H1 (cell line): ENCODE measurements around the gene DICER1. TPM values are rescaled to one million over a fixed set of nuclear protein-coding genes. Genes with fewer than 3 reads are reported as not detected.

ENCODE experiments used
- CTCF ChIA-PET: fragments of 300-600 bp; sonication (Branson Sonifier 250); formaldehyde crosslinking; loops from one replicate; lab custom pipeline; 2021; ENCODE audit not compliant: partially characterized antibody; lab: Charles Lee
- POLR2A ChIA-PET: fragments of 300-600 bp; sonication (Branson Sonifier 250); formaldehyde crosslinking; loops from one replicate; lab custom pipeline; 2021; ENCODE audit warnings: inconsistent platforms; ENCODE audit not compliant: partially characterized antibody; lab: Charles Lee
- DNase-seq, 2 experiments: peaks; one replicate each; pipeline versions ENCODE4 v3.0.0 to v3.0.0-alpha.2; 2010 to 2022; ENCODE audit warnings: low spot score in 2 of 2, low read depth in 1 of 2, mixed read lengths in 1 of 2
- FAIRE-seq: peaks from 2 replicates; lab custom pipeline; 2011; peaks lifted over from hg19 to GRCh38; lab: Jason Lieb, UNC
- H2AFZ ChIP-seq: 2 replicates; pipeline ENCODE4 v1.8.1; 2012; ENCODE audit warnings: low read length, inconsistent platforms
- H2AK5ac ChIP-seq: 2 replicates; pipeline ENCODE4 v1.6.1; 2013; ENCODE audit warnings: low read depth, low read length
- H2BK120ac ChIP-seq: replicated peaks from 2 replicates; pipeline ENCODE3; 2013; ENCODE audit warnings: low read depth, low read length, inconsistent platforms
- H2BK12ac ChIP-seq: 2 replicates; pipeline ENCODE4 v1.6.1; 2013; ENCODE audit warnings: low read depth, low read length
- H2BK15ac ChIP-seq: 2 replicates; pipeline ENCODE4 v1.6.1; 2013; ENCODE audit warnings: low read length
- H2BK20ac ChIP-seq: 2 replicates; pipeline ENCODE4 v1.6.1; 2013; ENCODE audit warnings: low read length
- H2BK5ac ChIP-seq: 2 replicates; pipeline ENCODE4 v1.6.1; 2013; ENCODE audit warnings: low read depth, low read length
- H3K14ac ChIP-seq: 2 replicates; pipeline ENCODE4 v1.6.1; 2013; ENCODE audit warnings: inconsistent platforms; ENCODE audit not compliant: insufficient read length
- H3K18ac ChIP-seq: 2 replicates; pipeline ENCODE4 v1.6.1; 2013; ENCODE audit warnings: low read length; ENCODE audit errors: extremely low read depth
- H3K23ac ChIP-seq: 2 replicates; pipeline ENCODE4 v1.6.1; 2013; ENCODE audit warnings: inconsistent platforms; ENCODE audit not compliant: insufficient read length
- H3K23me2 ChIP-seq: 2 replicates; pipeline ENCODE4 v1.6.1; 2013; ENCODE audit warnings: low read depth, low read length
- H3K27ac ChIP-seq: 2 replicates; pipeline ENCODE4 v1.6.1; 2011; ENCODE audit warnings: low read depth, low read length, inconsistent platforms
- H3K27me3 ChIP-seq, 4 experiments: replicated peaks in 1 of 4; 1 replicate in 1 of 4; 2 replicates in 3 of 4; pipeline versions ENCODE4 v1.6.1 to v1.8.1; 2011 to 2013; ENCODE audit warnings: low read length in 3 of 4, mild to moderate bottlenecking in 3 of 4, inconsistent platforms in 2 of 4, mixed read lengths in 2 of 4, moderate library complexity in 1 of 4; ENCODE audit not compliant: control insufficient read depth in 3 of 4, insufficient read depth in 3 of 4; ENCODE audit errors: extremely low read depth in 1 of 4
- H3K36me3 ChIP-seq, 4 experiments: 2 replicates each; pipeline versions ENCODE4 v1.6.1 to v1.8.1; 2011 to 2013; ENCODE audit warnings: mild to moderate bottlenecking in 4 of 4, low read length in 3 of 4, moderate library complexity in 2 of 4, control low read depth in 1 of 4, inconsistent platforms in 1 of 4; ENCODE audit not compliant: insufficient read depth in 4 of 4, control insufficient read depth in 2 of 4
- H3K4ac ChIP-seq: replicated peaks from 2 replicates; pipeline ENCODE3; 2013; ENCODE audit warnings: low read length, low read depth, mixed read lengths, inconsistent platforms; ENCODE audit not compliant: insufficient read length
- H3K4me1 ChIP-seq, 4 experiments: replicated peaks in 1 of 4; 1 replicate in 1 of 4; 2 replicates in 3 of 4; pipeline versions ENCODE4 v1.6.1 to v1.8.1; 2011 to 2013; ENCODE audit warnings: low read length in 3 of 4, inconsistent platforms in 2 of 4, mixed read lengths in 1 of 4; ENCODE audit not compliant: insufficient read depth in 4 of 4, control insufficient read depth in 3 of 4
- H3K4me2 ChIP-seq, 2 experiments: 2 replicates each; pipeline versions ENCODE4 v1.6.1 to v1.8.1; 2011 to 2013; ENCODE audit warnings: low read depth in 2 of 2, low read length in 2 of 2, control low read depth in 1 of 2, inconsistent platforms in 1 of 2, mild to moderate bottlenecking in 1 of 2; ENCODE audit not compliant: insufficient read depth in 1 of 2
- H3K4me3 ChIP-seq, 4 experiments: fragments of 200-600, 300-600 bp in 1 of 4; sonication (generic), shearing (Covaris generic), sonication (Bioruptor Twin) in 1 of 4; 2 replicates each; pipeline versions ENCODE4 v1.5.1 to v1.8.1; 2011 to 2016; ENCODE audit warnings: low read length in 4 of 4, low read depth in 3 of 4, control low read depth in 2 of 4, inconsistent platforms in 2 of 4, mild to moderate bottlenecking in 2 of 4, mixed read lengths in 1 of 4, moderate library complexity in 1 of 4; ENCODE audit not compliant: insufficient read depth in 2 of 4; ENCODE audit errors: extremely low read depth in 1 of 4
- H3K56ac ChIP-seq: replicated peaks from 2 replicates; pipeline ENCODE3; 2013; ENCODE audit warnings: low read depth, mild to moderate bottlenecking, mixed read lengths, low read length, inconsistent platforms; ENCODE audit not compliant: insufficient read length
- H3K79me1 ChIP-seq: 2 replicates; pipeline ENCODE4 v1.6.1; 2013; ENCODE audit warnings: low read depth, low read length, control low read depth
- H3K79me2 ChIP-seq, 2 experiments: 2 replicates each; pipeline versions ENCODE4 v1.6.1 to v1.8.1; 2012 to 2013; ENCODE audit warnings: low read length in 2 of 2, mild to moderate bottlenecking in 2 of 2, inconsistent platforms in 1 of 2; ENCODE audit not compliant: insufficient read depth in 2 of 2, control insufficient read depth in 1 of 2
- H3K9ac ChIP-seq, 4 experiments: replicated peaks in 1 of 4; 1 replicate in 1 of 4; 2 replicates in 3 of 4; pipeline versions ENCODE4 v1.6.1 to v1.8.1; 2011 to 2013; ENCODE audit warnings: low read depth in 3 of 4, low read length in 3 of 4, control low read depth in 2 of 4, mild to moderate bottlenecking in 2 of 4, moderate library complexity in 2 of 4, inconsistent platforms in 1 of 4; ENCODE audit errors: extremely low read depth in 1 of 4
- H3K9me3 ChIP-seq, 2 experiments: 2 replicates each; pipeline versions ENCODE4 v1.6.1 to v1.8.1; 2012 to 2013; ENCODE audit warnings: mild to moderate bottlenecking in 2 of 2, moderate library complexity in 2 of 2, control low read depth in 1 of 2, inconsistent platforms in 1 of 2, low read depth in 1 of 2, low read length in 1 of 2, mixed read lengths in 1 of 2; ENCODE audit not compliant: insufficient read depth in 2 of 2
- H4K20me1 ChIP-seq, 2 experiments: replicated peaks in 1 of 2; 2 replicates each; pipeline versions ENCODE3 to v1.8.1; 2011 to 2013; ENCODE audit warnings: inconsistent platforms in 2 of 2, low read length in 2 of 2, mild to moderate bottlenecking in 1 of 2; ENCODE audit not compliant: insufficient read depth in 2 of 2, control insufficient read depth in 1 of 2
- H4K5ac ChIP-seq: 2 replicates; pipeline ENCODE4 v1.6.1; 2013; ENCODE audit warnings: low read length, low read depth, mixed read lengths, inconsistent platforms; ENCODE audit not compliant: insufficient read length
- H4K8ac ChIP-seq: 2 replicates; pipeline ENCODE4 v1.8.0; 2013; ENCODE audit warnings: mild to moderate bottlenecking, moderate library complexity, low read length, inconsistent platforms; ENCODE audit not compliant: insufficient read depth; ENCODE audit errors: extremely low read depth
- H4K91ac ChIP-seq: replicated peaks from 2 replicates; pipeline ENCODE3; 2013; ENCODE audit warnings: low read length, mixed read lengths, inconsistent platforms; ENCODE audit not compliant: insufficient read length
- BACH1 ChIP-seq: IDR thresholded peaks from 2 replicates; pipeline ENCODE4 v1.6.1; 2012; ENCODE audit warnings: low read length, improper control_type of control experiment
- CREB1 ChIP-seq: IDR thresholded peaks from 2 replicates; pipeline ENCODE4 v1.6.1; 2012; ENCODE audit warnings: inconsistent platforms
- GTF2F1 ChIP-seq: IDR thresholded peaks from 2 replicates; pipeline ENCODE4 v1.6.1; 2012; ENCODE audit warnings: low read depth, low read length, improper control_type of control experiment, borderline replicate concordance
- KDM1A ChIP-seq: fragments of 200-600, 300-600 bp; sonication (generic); IDR thresholded peaks from 2 replicates; pipeline ENCODE4 v1.7.1; 2016; ENCODE audit warnings: mild to moderate bottlenecking, low read length, borderline replicate concordance
- KDM4A ChIP-seq: IDR thresholded peaks from one replicate; pipeline ENCODE4 v1.7.1; 2012; ENCODE audit warnings: low read depth, mild to moderate bottlenecking, moderate library complexity, low read length, inconsistent platforms; ENCODE audit not compliant: severe bottlenecking
- KDM5A ChIP-seq: fragments of 200-600 bp; IDR thresholded peaks from 2 replicates; pipeline ENCODE4 v1.7.1; 2012; ENCODE audit warnings: mild to moderate bottlenecking, low read length, inconsistent platforms, mixed read lengths
- NANOG ChIP-seq: IDR thresholded peaks from 2 replicates; pipeline ENCODE4 v1.6.1; 2011; ENCODE audit warnings: low read length, low read depth, mild to moderate bottlenecking, inconsistent platforms; ENCODE audit not compliant: insufficient read depth, poor library complexity, severe bottlenecking
- PHF8 ChIP-seq: fragments of 200-600 bp; sonication (generic); conservative IDR thresholded peaks from 2 replicates; pipeline ENCODE4 v1.7.1; 2012; ENCODE audit warnings: low read depth, mild to moderate bottlenecking, inconsistent platforms, low read length, moderate library complexity
- RBBP5 ChIP-seq: IDR thresholded peaks from 2 replicates; pipeline ENCODE4 v1.7.1; 2012; ENCODE audit warnings: low read depth, mild to moderate bottlenecking, inconsistent platforms, low read length, moderate library complexity, borderline replicate concordance
- RXRA ChIP-seq: IDR thresholded peaks from 2 replicates; pipeline ENCODE4 v1.6.1; 2011; ENCODE audit warnings: low read depth, mild to moderate bottlenecking, low read length, moderate library complexity; ENCODE audit not compliant: insufficient read depth
- SIN3A ChIP-seq, 2 experiments: IDR thresholded peaks in 1 of 2; conservative IDR thresholded peaks in 1 of 2; 2 replicates each; pipeline ENCODE4 v1.6.1; 2011 to 2012; ENCODE audit warnings: low read length in 2 of 2, improper control_type of control experiment in 1 of 2, low read depth in 1 of 2, mild to moderate bottlenecking in 1 of 2
- SIRT6 ChIP-seq: IDR thresholded peaks from one replicate; pipeline ENCODE4 v1.7.1; 2012; ENCODE audit warnings: low read length, inconsistent platforms
- SIX5 ChIP-seq: IDR thresholded peaks from 2 replicates; pipeline ENCODE4 v1.6.1; 2011; ENCODE audit warnings: mild to moderate bottlenecking, low read depth, low read length
- SP1 ChIP-seq: IDR thresholded peaks from 2 replicates; pipeline ENCODE4 v1.6.1; 2011; ENCODE audit warnings: low read depth, low read length
- TBP ChIP-seq: IDR thresholded peaks from 2 replicates; pipeline ENCODE4 v1.6.1; 2011; ENCODE audit warnings: low read depth, low read length, improper control_type of control experiment
- WGBS, 2 experiments: shearing (Covaris generic) in 1 of 2; methylation state at CpG; one replicate each; pipeline versions ENCODE4 v1.1.6 to v1.1.7; 2013 to 2015; ENCODE audit warnings: low lambda C conversion rate in 2 of 2, mixed read lengths in 2 of 2, inconsistent platforms in 1 of 2, low coverage in 1 of 2, missing lambda C conversion rate in 1 of 2; ENCODE audit not compliant: insufficient replicate concordance in 2 of 2, insufficient coverage in 1 of 2, insufficient read length in 1 of 2; ENCODE audit errors: extremely low coverage in 1 of 2, missing lambda C conversion rate in 1 of 2; 5-methylcytosine and 5-hydroxymethylcytosine counted together
- polyA plus RNA-seq, 7 experiments: library from polyadenylated mRNA; depleted of rRNA in 3 of 7; stranded (reverse) in 5 of 7; unstranded in 2 of 7; fragments of >200 nt in 5 of 7; fragments of 200-250 nt in 2 of 7; gene quantifications; 1 replicate in 5 of 7; 2 replicates in 1 of 7; 4 replicates in 1 of 7; pipeline versions ENCODE4 v1.2.1 to v1.2.3, GENCODE V29; 2011 to 2013; ENCODE audit warnings: missing spikeins in 2 of 7, mixed read lengths in 2 of 7
- total RNA-seq: library from RNA; stranded (reverse); fragmentation: NEBNext Ultra II Directional; extraction: Animal tissue kit (Norgen Biotek cat#: 25700); gene quantifications from 2 replicates; pipeline ENCODE4 v1.2.1, GENCODE V29; 2021

The DICER1 gene
- total and polyA plus RNA-seq, 2 of the 8 experiments (the other 6 are each of a cell fraction or from before 2014, with no cell fraction given): 11.9 to 61.8 TPM

DNA sequence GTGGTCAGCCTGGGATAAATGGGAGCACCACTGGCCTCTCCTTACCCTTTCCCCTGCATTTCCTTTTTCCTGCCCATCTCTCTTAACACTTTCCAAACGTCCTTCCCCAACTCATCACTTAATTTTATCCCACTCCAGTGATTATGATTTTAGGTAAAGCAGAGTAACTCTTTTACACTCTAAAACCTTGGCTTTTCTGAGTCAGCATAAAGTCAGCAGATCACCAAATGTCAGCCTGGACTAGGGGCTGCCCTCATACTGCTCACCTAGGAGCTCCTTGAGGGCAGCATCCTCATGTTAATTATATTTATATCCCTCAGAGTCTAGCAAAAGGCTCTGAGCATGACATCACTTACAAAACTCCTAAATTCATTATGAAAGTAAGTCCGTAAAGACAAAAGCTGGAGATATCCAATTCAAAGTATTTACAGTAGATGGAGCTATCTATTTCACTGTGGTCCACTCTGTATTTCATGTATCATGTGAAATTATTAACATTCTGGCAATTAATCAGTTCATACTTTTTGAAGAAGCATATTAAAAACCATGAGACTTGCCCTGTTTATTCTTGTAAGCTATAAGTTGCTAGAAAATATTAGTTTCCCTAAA is 17.0 kb upstream of the DICER1 start:
- Histone ChIP-seq H4K20me1 (no peaks in the 10 kb centered on the region), H3K56ac (no peak overlapping the region), H4K5ac (no peak overlapping the region), H4K91ac (no peak overlapping the region), H3K18ac (no peak overlapping the region), H3K23me2 (no peaks in the 10 kb centered on the region), H2BK15ac (no peak overlapping the region), H3K36me3 (no peaks in the 10 kb centered on the region), H3K23ac (no peak overlapping the region), H4K8ac (no peak overlapping the region), H3K4me3 (no peak overlapping the region), H2AFZ (no peak overlapping the region), H3K4me2 (no peak overlapping the region), H3K4ac (no peak overlapping the region), H2BK20ac (no peak overlapping the region), H3K27ac (no peak overlapping the region), H2AK5ac (no peak overlapping the region), H2BK5ac (no peak overlapping the region), H3K27me3 (no peaks in the 10 kb centered on the region), H3K9ac (no peak overlapping the region), H3K14ac (no peak overlapping the region), H3K79me1 (no peaks in the 10 kb centered on the region), H2BK120ac (no peak overlapping the region), H3K4me1 (no peaks in the 10 kb centered on the region), H3K9me3 (no peaks in the 10 kb centered on the region), H3K79me2 (no peaks in the 10 kb centered on the region), H2BK12ac (no peak overlapping the region)
- no peak for DNase-seq
- ChIA-PET CTCF (no interaction called here), POLR2A (interaction anchor here (0.7 kb wide), 1 partner anchor 11 kb away, joined by 3 read pairs; no protein-coding TSS in a partner anchor)
- no peak for FAIRE-seq
- WGBS, 2 experiments: 64 to 100% methylated on average over 1 to 2 of the region's 2 CpGs
- TF ChIP-seq TBP: no peak
- no peak for TF ChIP-seq NANOG
- no peak for TF ChIP-seq SIRT6
- TF ChIP-seq KDM4A: no peak
- no peak for TF ChIP-seq KDM5A
- TF ChIP-seq RBBP5: no peak
- TF ChIP-seq GTF2F1: no peak
- TF ChIP-seq SIX5: no peak
- no peak for TF ChIP-seq RXRA
- no peak for TF ChIP-seq SIN3A (conservative IDR thresholded peaks at IDR 0.05 in 1 of 2, IDR thresholded peaks at IDR 0.05 in 1 of 2; ENCODE audit: low read depth in 1 of 2, low read length in 2 of 2)
- no peak for TF ChIP-seq PHF8
- no peak for TF ChIP-seq BACH1
- no peak for TF ChIP-seq KDM1A
- TF ChIP-seq SP1: no peak
- TF ChIP-seq CREB1: no peak
